WTC11 (cell line): ENCODE measurements around the gene COL1A1. TPM values are rescaled to one million over a fixed set of nuclear protein-coding genes. Genes with fewer than 3 reads are reported as not detected.

Experiments used
- ATAC-seq: fragments of 200-7000 bp; cut with Tn5 transposase; 2 replicates; pipeline ENCODE4 v1.10.0; 2021; ENCODE audit warnings: mild to moderate bottlenecking, moderate library complexity
- CTCF ChIA-PET: fragments of 300-600 bp; sonication (Branson Sonifier 250); formaldehyde crosslinking; loops from one replicate; lab custom pipeline; 2021; ENCODE audit warnings: antibody characterized with exemption; lab: Charles Lee
- POLR2A ChIA-PET: fragments of 350-600 bp; sonication (Branson Sonifier 250); formaldehyde crosslinking; loops from one replicate; lab custom pipeline; 2021; ENCODE audit warnings: antibody characterized with exemption; lab: Charles Lee
- DNase-seq: peaks from one replicate; pipeline ENCODE4 v3.0.0; 2021; ENCODE audit warnings: low spot score
- H3K27ac Mint-ChIP-seq: 2 replicates; pipeline ENCODE4 v1.8.0; 2021; ENCODE audit warnings: mixed read lengths
- H3K27me3 Mint-ChIP-seq: 2 replicates; pipeline ENCODE4 v1.8.0; 2021; ENCODE audit warnings: low read depth, mild to moderate bottlenecking, moderate library complexity, mixed read lengths
- H3K36me3 Mint-ChIP-seq: 2 replicates; pipeline ENCODE4 v1.8.0; 2021; ENCODE audit warnings: mixed read lengths
- H3K4me1 Mint-ChIP-seq: 2 replicates; pipeline ENCODE4 v1.8.0; 2022; ENCODE audit warnings: mixed read lengths
- H3K4me3 Mint-ChIP-seq: 2 replicates; pipeline ENCODE4 v1.8.0; 2021; ENCODE audit warnings: mild to moderate bottlenecking, moderate library complexity, mixed read lengths
- H3K9me3 Mint-ChIP-seq: 2 replicates; pipeline ENCODE4 v1.8.0; 2021; ENCODE audit warnings: mixed read lengths
- ESRRA ChIP-seq: sonication (generic); formaldehyde crosslinking; IDR thresholded peaks from 2 replicates; pipeline ENCODE4 v1.8.1; 2022; ENCODE audit warnings: mild to moderate bottlenecking, missing genetic modification reagents, borderline replicate concordance
- GTF2I ChIP-seq: fragments of 250-450 bp; sonication (Bioruptor Pico); conservative IDR thresholded peaks from 2 replicates; pipeline ENCODE4 v1.4.0; 2021; ENCODE audit warnings: mild to moderate bottlenecking
- IRF2 ChIP-seq: sonication (generic); formaldehyde crosslinking; IDR thresholded peaks from 2 replicates; pipeline ENCODE4 v1.8.0; 2022; ENCODE audit warnings: low read depth, missing genetic modification reagents, borderline replicate concordance
- NFATC4 ChIP-seq: fragments of 250-450 bp; sonication (Bioruptor Pico); IDR thresholded peaks from 2 replicates; pipeline ENCODE4 v1.9.0; 2021; ENCODE audit warnings: mild to moderate bottlenecking
- NFE2L1 ChIP-seq: sonication (generic); formaldehyde crosslinking; IDR thresholded peaks from 2 replicates; pipeline ENCODE4 v1.8.1; 2023; ENCODE audit warnings: missing genetic modification reagents
- NR2C2 ChIP-seq: sonication (generic); formaldehyde crosslinking; IDR thresholded peaks from 2 replicates; pipeline ENCODE4 v1.8.0; 2022; ENCODE audit warnings: mild to moderate bottlenecking, missing genetic modification reagents
- RORB ChIP-seq: fragments of 250-450 bp; sonication (Bioruptor Pico); IDR thresholded peaks from 2 replicates; pipeline ENCODE4 v1.9.0; 2021; ENCODE audit warnings: mild to moderate bottlenecking
- TCF7 ChIP-seq: sonication (generic); formaldehyde crosslinking; IDR thresholded peaks from 2 replicates; pipeline ENCODE4 v1.8.0; 2022; ENCODE audit warnings: mild to moderate bottlenecking, low read depth, missing genetic modification reagents, moderate library complexity
- TEAD1 ChIP-seq: sonication (generic); formaldehyde crosslinking; IDR thresholded peaks from 2 replicates; pipeline ENCODE4 v1.8.0; 2022; ENCODE audit warnings: mild to moderate bottlenecking, missing genetic modification reagents
- ZNF396 ChIP-seq: fragments of 250-450 bp; sonication (Bioruptor Pico); IDR thresholded peaks from 2 replicates; pipeline ENCODE4 v1.8.0; 2021; ENCODE audit warnings: mild to moderate bottlenecking, moderate library complexity, borderline replicate concordance
- ZNF423 ChIP-seq: fragments of 250-450 bp; sonication (Bioruptor Pico); IDR thresholded peaks from 2 replicates; pipeline ENCODE4 v2.1.2; 2022; ENCODE audit warnings: mild to moderate bottlenecking, moderate library complexity
- total RNA-seq: library from RNA; stranded (reverse); gene quantifications from 3 replicates; pipeline ENCODE4 v1.2.3, GENCODE V29; 2021
- TF ChIP-seq, protein P1 (sequence below): sonication (generic); formaldehyde crosslinking; IDR thresholded peaks from 2 replicates; pipeline ENCODE4 v1.8.1; 2023; ENCODE audit warnings: mild to moderate bottlenecking, missing genetic modification reagents
- TF ChIP-seq, protein P2 (sequence below): fragments of 250-450 bp; sonication (Bioruptor Pico); IDR thresholded peaks from 2 replicates; pipeline ENCODE4 v1.8.0; 2021; ENCODE audit warnings: mild to moderate bottlenecking
- TF ChIP-seq, protein P3 (sequence below): sonication (generic); formaldehyde crosslinking; IDR thresholded peaks from 2 replicates; pipeline ENCODE4 v1.8.1; 2023; ENCODE audit warnings: mild to moderate bottlenecking, missing genetic modification reagents, moderate library complexity
- TF ChIP-seq, protein P4 (sequence below): sonication (generic); formaldehyde crosslinking; IDR thresholded peaks from 2 replicates; pipeline ENCODE4 v1.8.0; 2023; ENCODE audit warnings: mild to moderate bottlenecking, missing genetic modification reagents
- TF ChIP-seq, protein P5 (sequence below): sonication (generic); formaldehyde crosslinking; IDR thresholded peaks from 2 replicates; pipeline ENCODE4 v1.8.1; 2023; ENCODE audit warnings: mild to moderate bottlenecking, moderate library complexity, missing genetic modification reagents
- TF ChIP-seq, protein P6 (sequence below): fragments of 250-450 bp; sonication (Bioruptor Pico); IDR thresholded peaks from 2 replicates; pipeline ENCODE4 v1.9.0; 2021; ENCODE audit warnings: moderate library complexity, mild to moderate bottlenecking, inconsistent platforms, borderline replicate concordance
- TF ChIP-seq, protein P7 (sequence below): sonication (generic); formaldehyde crosslinking; IDR thresholded peaks from 2 replicates; pipeline ENCODE4 v1.8.0; 2023; ENCODE audit warnings: missing genetic modification reagents
- TF ChIP-seq, protein P8 (sequence below): sonication (generic); formaldehyde crosslinking; IDR thresholded peaks from 2 replicates; pipeline ENCODE4 v1.8.0; 2023; ENCODE audit warnings: missing genetic modification reagents, mild to moderate bottlenecking, borderline replicate concordance

The COL1A1 gene
- total RNA-seq, 1 experiment from 2014 or later, result 52.1 TPM

DNA sequence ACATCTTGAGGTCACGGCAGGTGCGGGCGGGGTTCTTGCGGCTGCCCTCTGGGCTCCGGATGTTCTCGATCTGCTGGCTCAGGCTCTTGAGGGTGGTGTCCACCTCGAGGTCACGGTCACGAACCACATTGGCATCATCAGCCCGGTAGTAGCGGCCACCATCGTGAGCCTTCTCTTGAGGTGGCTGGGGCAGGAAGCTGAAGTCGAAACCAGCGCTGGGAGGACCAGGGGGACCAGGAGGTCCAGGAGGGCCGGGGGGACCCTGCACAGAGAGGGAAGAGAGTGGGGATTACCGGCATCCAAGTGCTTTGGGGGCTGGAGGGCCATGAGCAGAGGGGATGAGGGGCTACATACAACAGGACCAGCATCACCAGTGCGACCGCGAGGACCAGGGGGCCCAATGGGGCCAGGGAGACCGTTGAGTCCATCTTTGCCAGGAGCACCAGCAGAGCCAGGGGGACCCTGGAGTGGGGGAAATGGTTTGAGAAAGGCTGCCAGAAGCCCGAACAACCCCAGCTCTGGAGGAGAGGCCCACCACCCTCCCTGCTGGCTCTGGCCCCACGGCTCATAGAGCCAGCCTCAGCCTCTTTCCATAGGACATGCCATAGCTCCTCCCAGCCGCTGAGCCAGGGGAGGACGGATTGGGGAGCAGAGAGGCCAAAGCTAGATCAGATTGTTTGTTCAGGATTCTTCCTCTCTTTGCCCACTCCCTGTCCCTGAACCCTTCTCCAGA is 14.6 kb downstream of the COL1A1 start:
- Mint-ChIP-seq H3K4me1 (peaks cover 29% of the 10 kb centered on the region), H3K36me3 (peaks cover 17% of the 10 kb centered on the region), H3K27ac (no peak overlapping the region), H3K4me3 (no peak overlapping the region), H3K9me3 (no peaks in the 10 kb centered on the region), H3K27me3 (no peaks in the 10 kb centered on the region; the same call in 1 of the 2 replicates)
- ATAC-seq (no peak), DNase-seq (no peak)
- TF ChIP-seq TEAD1 (CRISPR knock-in tag) (no peak), NR2C2 (CRISPR knock-in tag) (no peak), ZNF423 (no peak), TCF7 (CRISPR knock-in tag) (no peak), RORB (CRISPR knock-in tag) (no peak), ZNF396 (no peak), ESRRA (CRISPR knock-in tag) (no peak), NFATC4 (CRISPR knock-in tag) (no peak), IRF2 (CRISPR knock-in tag) (no peak), GTF2I (CRISPR knock-in tag) (no peak), NFE2L1 (no peak)
- TF ChIP-seq, protein P1, sequence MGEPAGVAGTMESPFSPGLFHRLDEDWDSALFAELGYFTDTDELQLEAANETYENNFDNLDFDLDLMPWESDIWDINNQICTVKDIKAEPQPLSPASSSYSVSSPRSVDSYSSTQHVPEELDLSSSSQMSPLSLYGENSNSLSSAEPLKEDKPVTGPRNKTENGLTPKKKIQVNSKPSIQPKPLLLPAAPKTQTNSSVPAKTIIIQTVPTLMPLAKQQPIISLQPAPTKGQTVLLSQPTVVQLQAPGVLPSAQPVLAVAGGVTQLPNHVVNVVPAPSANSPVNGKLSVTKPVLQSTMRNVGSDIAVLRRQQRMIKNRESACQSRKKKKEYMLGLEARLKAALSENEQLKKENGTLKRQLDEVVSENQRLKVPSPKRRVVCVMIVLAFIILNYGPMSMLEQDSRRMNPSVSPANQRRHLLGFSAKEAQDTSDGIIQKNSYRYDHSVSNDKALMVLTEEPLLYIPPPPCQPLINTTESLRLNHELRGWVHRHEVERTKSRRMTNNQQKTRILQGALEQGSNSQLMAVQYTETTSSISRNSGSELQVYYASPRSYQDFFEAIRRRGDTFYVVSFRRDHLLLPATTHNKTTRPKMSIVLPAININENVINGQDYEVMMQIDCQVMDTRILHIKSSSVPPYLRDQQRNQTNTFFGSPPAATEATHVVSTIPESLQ (CRISPR knock-in tag), result no peak
- TF ChIP-seq, protein P2, sequence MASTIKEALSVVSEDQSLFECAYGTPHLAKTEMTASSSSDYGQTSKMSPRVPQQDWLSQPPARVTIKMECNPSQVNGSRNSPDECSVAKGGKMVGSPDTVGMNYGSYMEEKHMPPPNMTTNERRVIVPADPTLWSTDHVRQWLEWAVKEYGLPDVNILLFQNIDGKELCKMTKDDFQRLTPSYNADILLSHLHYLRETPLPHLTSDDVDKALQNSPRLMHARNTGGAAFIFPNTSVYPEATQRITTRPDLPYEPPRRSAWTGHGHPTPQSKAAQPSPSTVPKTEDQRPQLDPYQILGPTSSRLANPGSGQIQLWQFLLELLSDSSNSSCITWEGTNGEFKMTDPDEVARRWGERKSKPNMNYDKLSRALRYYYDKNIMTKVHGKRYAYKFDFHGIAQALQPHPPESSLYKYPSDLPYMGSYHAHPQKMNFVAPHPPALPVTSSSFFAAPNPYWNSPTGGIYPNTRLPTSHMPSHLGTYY (CRISPR knock-in tag), result no peak
- TF ChIP-seq, protein P3, sequence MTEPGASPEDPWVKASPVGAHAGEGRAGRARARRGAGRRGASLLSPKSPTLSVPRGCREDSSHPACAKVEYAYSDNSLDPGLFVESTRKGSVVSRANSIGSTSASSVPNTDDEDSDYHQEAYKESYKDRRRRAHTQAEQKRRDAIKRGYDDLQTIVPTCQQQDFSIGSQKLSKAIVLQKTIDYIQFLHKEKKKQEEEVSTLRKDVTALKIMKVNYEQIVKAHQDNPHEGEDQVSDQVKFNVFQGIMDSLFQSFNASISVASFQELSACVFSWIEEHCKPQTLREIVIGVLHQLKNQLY (CRISPR knock-in tag), result no peak
- TF ChIP-seq, protein P4, sequence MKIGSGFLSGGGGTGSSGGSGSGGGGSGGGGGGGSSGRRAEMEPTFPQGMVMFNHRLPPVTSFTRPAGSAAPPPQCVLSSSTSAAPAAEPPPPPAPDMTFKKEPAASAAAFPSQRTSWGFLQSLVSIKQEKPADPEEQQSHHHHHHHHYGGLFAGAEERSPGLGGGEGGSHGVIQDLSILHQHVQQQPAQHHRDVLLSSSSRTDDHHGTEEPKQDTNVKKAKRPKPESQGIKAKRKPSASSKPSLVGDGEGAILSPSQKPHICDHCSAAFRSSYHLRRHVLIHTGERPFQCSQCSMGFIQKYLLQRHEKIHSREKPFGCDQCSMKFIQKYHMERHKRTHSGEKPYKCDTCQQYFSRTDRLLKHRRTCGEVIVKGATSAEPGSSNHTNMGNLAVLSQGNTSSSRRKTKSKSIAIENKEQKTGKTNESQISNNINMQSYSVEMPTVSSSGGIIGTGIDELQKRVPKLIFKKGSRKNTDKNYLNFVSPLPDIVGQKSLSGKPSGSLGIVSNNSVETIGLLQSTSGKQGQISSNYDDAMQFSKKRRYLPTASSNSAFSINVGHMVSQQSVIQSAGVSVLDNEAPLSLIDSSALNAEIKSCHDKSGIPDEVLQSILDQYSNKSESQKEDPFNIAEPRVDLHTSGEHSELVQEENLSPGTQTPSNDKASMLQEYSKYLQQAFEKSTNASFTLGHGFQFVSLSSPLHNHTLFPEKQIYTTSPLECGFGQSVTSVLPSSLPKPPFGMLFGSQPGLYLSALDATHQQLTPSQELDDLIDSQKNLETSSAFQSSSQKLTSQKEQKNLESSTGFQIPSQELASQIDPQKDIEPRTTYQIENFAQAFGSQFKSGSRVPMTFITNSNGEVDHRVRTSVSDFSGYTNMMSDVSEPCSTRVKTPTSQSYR (CRISPR knock-in tag), result no peak
- TF ChIP-seq, protein P5, sequence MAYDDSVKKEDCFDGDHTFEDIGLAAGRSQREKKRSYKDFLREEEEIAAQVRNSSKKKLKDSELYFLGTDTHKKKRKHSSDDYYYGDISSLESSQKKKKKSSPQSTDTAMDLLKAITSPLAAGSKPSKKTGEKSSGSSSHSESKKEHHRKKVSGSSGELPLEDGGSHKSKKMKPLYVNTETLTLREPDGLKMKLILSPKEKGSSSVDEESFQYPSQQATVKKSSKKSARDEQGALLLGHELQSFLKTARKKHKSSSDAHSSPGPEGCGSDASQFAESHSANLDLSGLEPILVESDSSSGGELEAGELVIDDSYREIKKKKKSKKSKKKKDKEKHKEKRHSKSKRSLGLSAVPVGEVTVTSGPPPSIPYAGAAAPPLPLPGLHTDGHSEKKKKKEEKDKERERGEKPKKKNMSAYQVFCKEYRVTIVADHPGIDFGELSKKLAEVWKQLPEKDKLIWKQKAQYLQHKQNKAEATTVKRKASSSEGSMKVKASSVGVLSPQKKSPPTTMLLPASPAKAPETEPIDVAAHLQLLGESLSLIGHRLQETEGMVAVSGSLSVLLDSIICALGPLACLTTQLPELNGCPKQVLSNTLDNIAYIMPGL, result no peak
- TF ChIP-seq, protein P6, sequence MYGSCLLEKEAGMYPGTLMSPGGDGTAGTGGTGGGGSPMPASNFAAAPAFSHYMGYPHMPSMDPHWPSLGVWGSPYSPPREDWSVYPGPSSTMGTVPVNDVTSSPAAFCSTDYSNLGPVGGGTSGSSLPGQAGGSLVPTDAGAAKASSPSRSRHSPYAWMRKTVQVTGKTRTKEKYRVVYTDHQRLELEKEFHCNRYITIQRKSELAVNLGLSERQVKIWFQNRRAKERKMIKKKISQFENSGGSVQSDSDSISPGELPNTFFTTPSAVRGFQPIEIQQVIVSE (CRISPR knock-in tag), result no peak
- TF ChIP-seq, protein P7, sequence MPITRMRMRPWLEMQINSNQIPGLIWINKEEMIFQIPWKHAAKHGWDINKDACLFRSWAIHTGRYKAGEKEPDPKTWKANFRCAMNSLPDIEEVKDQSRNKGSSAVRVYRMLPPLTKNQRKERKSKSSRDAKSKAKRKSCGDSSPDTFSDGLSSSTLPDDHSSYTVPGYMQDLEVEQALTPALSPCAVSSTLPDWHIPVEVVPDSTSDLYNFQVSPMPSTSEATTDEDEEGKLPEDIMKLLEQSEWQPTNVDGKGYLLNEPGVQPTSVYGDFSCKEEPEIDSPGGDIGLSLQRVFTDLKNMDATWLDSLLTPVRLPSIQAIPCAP (CRISPR knock-in tag), result no peak
- TF ChIP-seq, protein P8, sequence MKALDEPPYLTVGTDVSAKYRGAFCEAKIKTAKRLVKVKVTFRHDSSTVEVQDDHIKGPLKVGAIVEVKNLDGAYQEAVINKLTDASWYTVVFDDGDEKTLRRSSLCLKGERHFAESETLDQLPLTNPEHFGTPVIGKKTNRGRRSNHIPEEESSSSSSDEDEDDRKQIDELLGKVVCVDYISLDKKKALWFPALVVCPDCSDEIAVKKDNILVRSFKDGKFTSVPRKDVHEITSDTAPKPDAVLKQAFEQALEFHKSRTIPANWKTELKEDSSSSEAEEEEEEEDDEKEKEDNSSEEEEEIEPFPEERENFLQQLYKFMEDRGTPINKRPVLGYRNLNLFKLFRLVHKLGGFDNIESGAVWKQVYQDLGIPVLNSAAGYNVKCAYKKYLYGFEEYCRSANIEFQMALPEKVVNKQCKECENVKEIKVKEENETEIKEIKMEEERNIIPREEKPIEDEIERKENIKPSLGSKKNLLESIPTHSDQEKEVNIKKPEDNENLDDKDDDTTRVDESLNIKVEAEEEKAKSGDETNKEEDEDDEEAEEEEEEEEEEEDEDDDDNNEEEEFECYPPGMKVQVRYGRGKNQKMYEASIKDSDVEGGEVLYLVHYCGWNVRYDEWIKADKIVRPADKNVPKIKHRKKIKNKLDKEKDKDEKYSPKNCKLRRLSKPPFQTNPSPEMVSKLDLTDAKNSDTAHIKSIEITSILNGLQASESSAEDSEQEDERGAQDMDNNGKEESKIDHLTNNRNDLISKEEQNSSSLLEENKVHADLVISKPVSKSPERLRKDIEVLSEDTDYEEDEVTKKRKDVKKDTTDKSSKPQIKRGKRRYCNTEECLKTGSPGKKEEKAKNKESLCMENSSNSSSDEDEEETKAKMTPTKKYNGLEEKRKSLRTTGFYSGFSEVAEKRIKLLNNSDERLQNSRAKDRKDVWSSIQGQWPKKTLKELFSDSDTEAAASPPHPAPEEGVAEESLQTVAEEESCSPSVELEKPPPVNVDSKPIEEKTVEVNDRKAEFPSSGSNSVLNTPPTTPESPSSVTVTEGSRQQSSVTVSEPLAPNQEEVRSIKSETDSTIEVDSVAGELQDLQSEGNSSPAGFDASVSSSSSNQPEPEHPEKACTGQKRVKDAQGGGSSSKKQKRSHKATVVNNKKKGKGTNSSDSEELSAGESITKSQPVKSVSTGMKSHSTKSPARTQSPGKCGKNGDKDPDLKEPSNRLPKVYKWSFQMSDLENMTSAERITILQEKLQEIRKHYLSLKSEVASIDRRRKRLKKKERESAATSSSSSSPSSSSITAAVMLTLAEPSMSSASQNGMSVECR (CRISPR knock-in tag), result no peak
- POLR2A ChIA-PET, result no interaction called here
- CTCF ChIA-PET, result interaction anchor here (1.1 to 1.6 kb wide), 3 partner anchors 9 to 17 kb away, joined by 3 to 4 read pairs (median 4); no protein-coding TSS in a partner anchor
